Uterus (tissue), 4 donors: ENCODE measurements around the gene SLC6A18. TPM values are rescaled to one million over a fixed set of nuclear protein-coding genes. Genes with fewer than 3 reads are reported as not detected.

Experiments
- DNase-seq, 2 donors: peaks; one replicate each; pipeline ENCODE4 v3.0.0-alpha.2; 2019 to 2020
- H3K27ac ChIP-seq, 2 donors: fragments of 200-600 bp; sonication (generic); 1 replicate in 1 of 2; 2 replicates in 1 of 2; pipeline ENCODE4 v1.5.1; 2016 to 2018
- H3K27me3 ChIP-seq, 2 donors: fragments of 200-600 bp; sonication (generic); one replicate each; pipeline ENCODE4 v1.5.1; 2018 to 2019; ENCODE audit warnings: control low read depth in 1 of 2
- H3K36me3 ChIP-seq, 2 donors: fragments of 200-600 bp; sonication (generic); one replicate each; pipeline ENCODE4 v1.5.1; 2019; ENCODE audit warnings: control low read depth in 1 of 2
- H3K4me1 ChIP-seq, 2 donors: fragments of 200-600 bp; sonication (generic); one replicate each; pipeline ENCODE4 v1.5.1; 2018 to 2019; ENCODE audit warnings: control low read depth in 1 of 2
- H3K4me3 ChIP-seq, 2 donors: fragments of 200-600 bp; sonication (generic); 1 replicate in 1 of 2; 2 replicates in 1 of 2; pipeline ENCODE4 v1.5.1; 2018 to 2019; ENCODE audit warnings: mild to moderate bottlenecking in 1 of 2
- H3K9me3 ChIP-seq, 2 donors: fragments of 200-600 bp; sonication (generic); one replicate each; pipeline ENCODE4 v1.5.1; 2019; ENCODE audit warnings: control low read depth in 1 of 2
- POLR2A ChIP-seq, 2 donors: fragments of 450-650 bp; IDR thresholded peaks; one replicate each; pipeline ENCODE4 v1.6.1; 2016; ENCODE audit warnings: antibody characterized with exemption in 2 of 2, mild to moderate bottlenecking in 1 of 2, moderate library complexity in 1 of 2
- intact Hi-C: fragments of 100-400 bp; cut with DNase I; formaldehyde crosslinking; loops from one replicate; pipeline ENCODE4 v1.15.1; 2023; ENCODE audit warnings: low total_unique reads
- total RNA-seq, 4 donors: library from RNA; depleted of rRNA in 3 of 4; stranded (reverse); fragments of >200 nt in 3 of 4; gene quantifications; one replicate each; pipeline versions ENCODE4 v1.1.0 to v1.2.4, GENCODE V29; 2014 to 2023
- TF ChIP-seq, protein P1 (sequence below), 4 experiments: fragments of 200-600 bp in 2 of 4; fragments of 450-650 bp in 2 of 4; sonication (generic) in 2 of 4; IDR thresholded peaks; one replicate each; pipeline ENCODE4 v1.5.1; 2016 to 2019; ENCODE audit warnings: antibody characterized with exemption in 4 of 4, mild to moderate bottlenecking in 2 of 4, moderate library complexity in 1 of 4
- donor health status: DM: yes; HTN: yes; CAD: no.

SLC6A18 gene, protein sequence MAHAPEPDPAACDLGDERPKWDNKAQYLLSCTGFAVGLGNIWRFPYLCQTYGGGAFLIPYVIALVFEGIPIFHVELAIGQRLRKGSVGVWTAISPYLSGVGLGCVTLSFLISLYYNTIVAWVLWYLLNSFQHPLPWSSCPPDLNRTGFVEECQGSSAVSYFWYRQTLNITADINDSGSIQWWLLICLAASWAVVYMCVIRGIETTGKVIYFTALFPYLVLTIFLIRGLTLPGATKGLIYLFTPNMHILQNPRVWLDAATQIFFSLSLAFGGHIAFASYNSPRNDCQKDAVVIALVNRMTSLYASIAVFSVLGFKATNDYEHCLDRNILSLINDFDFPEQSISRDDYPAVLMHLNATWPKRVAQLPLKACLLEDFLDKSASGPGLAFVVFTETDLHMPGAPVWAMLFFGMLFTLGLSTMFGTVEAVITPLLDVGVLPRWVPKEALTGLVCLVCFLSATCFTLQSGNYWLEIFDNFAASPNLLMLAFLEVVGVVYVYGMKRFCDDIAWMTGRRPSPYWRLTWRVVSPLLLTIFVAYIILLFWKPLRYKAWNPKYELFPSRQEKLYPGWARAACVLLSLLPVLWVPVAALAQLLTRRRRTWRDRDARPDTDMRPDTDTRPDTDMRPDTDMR
- not detected for total RNA-seq

DNA sequence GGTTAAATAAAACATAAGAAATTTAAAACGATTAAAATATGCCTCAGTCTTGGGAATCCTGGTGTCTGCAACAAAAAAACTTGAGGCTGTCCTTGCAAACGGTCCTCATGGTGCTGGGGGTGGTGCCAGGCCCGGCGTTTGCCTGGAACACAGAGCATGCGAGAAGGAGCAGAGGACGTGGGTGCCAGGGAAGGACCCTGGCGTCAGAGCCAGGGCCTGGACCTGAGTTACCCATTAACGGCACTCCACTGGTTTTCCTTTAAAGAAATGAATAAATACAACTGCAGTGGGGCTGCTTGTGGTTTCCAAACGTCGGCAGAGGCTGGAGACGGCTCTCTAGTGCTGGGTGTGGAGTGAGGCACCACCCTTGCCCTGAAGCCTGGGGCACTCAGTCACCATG, at the start of gene SLC6A18:
TSS of gene SLC6A18 (plus strand) at position 301 of the 400 bp plus-strand sequence. CDS start at position 398, 97 bp downstream.
- Histone ChIP-seq H3K9me3 (no peaks in the 10 kb centered on the region), H3K36me3 (no peaks in the 10 kb centered on the region), H3K27me3 (no peaks in the 10 kb centered on the region), H3K4me3 (no peak within 1 kb of the TSS), H3K4me1 (no peaks in the 10 kb centered on the region), H3K27ac (no peak within 1 kb of the TSS)
- TF ChIP-seq POLR2A (IDR thresholded peaks at IDR 0.05) = no peak
- TF ChIP-seq, protein P1, sequence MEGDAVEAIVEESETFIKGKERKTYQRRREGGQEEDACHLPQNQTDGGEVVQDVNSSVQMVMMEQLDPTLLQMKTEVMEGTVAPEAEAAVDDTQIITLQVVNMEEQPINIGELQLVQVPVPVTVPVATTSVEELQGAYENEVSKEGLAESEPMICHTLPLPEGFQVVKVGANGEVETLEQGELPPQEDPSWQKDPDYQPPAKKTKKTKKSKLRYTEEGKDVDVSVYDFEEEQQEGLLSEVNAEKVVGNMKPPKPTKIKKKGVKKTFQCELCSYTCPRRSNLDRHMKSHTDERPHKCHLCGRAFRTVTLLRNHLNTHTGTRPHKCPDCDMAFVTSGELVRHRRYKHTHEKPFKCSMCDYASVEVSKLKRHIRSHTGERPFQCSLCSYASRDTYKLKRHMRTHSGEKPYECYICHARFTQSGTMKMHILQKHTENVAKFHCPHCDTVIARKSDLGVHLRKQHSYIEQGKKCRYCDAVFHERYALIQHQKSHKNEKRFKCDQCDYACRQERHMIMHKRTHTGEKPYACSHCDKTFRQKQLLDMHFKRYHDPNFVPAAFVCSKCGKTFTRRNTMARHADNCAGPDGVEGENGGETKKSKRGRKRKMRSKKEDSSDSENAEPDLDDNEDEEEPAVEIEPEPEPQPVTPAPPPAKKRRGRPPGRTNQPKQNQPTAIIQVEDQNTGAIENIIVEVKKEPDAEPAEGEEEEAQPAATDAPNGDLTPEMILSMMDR (IDR thresholded peaks at IDR 0.05) = no peak
- no peak for DNase-seq
- intact Hi-C loops = no loop called here

DNA sequence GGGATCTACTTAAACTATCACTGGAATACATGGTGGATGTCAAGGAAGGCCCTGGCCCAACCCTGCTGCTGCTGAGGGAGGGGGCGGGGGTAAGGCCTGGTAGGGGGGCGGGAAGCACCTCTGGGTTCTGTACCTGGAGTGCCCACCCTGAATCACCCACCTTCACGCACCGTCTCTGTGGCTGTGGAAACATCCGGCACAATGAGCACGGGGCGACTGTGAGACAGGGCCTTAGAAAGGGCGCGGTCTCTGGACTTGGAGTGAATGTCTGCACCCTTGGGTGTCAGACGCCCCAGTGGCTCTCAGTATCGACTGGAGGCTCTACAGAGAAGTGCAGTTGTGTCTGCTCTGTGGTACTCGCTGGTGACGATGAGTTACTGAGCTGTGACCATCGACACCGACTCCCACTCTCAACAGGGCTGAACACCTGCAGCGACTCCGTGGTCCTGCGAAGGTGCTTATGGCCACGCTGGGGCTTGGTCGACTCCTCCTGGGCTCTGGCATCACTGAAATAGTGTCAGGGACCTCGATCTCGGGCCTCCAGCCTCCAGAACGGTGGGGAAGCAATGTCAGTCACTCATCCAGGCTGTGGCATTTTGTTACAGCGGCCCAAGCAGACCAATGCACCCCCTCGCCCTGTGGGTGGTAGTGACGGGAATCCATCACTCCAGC, 49.2 kb upstream of the SLC6A18 start:
- Histone ChIP-seq H3K4me3 (no peak overlapping the region), H3K4me1 (no peaks in the 10 kb centered on the region), H3K9me3 (no peaks in the 10 kb centered on the region), H3K27ac (no peak overlapping the region), H3K36me3 (no peaks in the 10 kb centered on the region), H3K27me3 (no peaks in the 10 kb centered on the region)
- DNase-seq = no peak
- no peak for TF ChIP-seq POLR2A (IDR thresholded peaks at IDR 0.05)
- TF ChIP-seq, protein P1 (IDR thresholded peaks at IDR 0.05) = no peak
- intact Hi-C loops = no loop called here

DNA sequence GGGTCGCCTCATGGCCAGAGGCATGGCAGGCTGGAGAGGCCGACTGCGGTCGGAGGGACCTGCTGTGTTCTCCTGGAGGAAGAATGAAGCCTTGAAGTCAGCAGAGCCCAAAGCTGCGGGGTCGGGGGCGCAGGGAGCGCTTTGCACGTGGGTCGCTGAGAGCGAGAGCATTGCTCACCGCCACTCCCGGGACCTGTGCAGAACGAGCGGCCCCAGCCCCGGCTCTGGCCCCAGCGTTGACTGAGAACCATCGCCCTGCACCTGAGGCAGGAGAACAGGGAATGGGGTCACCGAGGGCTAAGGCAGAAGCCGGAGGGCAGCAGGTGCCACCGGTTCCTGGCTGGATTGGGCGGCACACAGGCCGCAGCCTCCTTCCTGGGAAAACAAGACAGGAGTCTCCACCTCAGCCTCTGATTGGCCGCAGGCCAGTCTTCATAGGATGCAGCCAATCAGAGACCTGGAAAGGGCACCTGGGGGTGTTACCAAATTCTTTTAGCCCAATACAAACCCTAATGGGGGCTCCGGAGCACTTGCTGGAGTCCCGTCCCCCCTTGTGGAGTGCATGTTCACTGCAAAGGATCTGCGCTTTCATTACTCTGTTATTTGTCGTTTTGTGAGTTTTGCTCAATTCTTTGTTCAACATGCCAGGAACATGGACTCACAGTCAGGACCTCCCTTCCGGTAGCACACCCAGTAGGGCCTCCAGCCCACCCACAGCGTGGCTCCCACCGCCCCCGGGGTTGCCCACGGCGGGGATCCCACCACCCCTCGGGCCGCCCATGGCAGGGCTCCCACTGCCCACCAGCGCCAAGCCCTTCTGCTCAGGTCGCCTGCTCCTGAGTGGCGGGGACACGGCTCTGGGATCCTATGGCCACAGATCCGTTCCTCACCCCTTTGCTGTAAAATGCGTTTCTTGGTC, 48.4 kb upstream of the SLC6A18 start:
- Histone ChIP-seq H3K27ac (no peak overlapping the region), H3K9me3 (no peaks in the 10 kb centered on the region), H3K4me1 (no peaks in the 10 kb centered on the region), H3K36me3 (no peaks in the 10 kb centered on the region), H3K27me3 (no peaks in the 10 kb centered on the region), H3K4me3 (no peak overlapping the region)
- TF ChIP-seq, protein P1 (IDR thresholded peaks at IDR 0.05) = no peak
- no peak for TF ChIP-seq POLR2A (IDR thresholded peaks at IDR 0.05)
- intact Hi-C loops = no loop called here
- DNase-seq = no peak

DNA sequence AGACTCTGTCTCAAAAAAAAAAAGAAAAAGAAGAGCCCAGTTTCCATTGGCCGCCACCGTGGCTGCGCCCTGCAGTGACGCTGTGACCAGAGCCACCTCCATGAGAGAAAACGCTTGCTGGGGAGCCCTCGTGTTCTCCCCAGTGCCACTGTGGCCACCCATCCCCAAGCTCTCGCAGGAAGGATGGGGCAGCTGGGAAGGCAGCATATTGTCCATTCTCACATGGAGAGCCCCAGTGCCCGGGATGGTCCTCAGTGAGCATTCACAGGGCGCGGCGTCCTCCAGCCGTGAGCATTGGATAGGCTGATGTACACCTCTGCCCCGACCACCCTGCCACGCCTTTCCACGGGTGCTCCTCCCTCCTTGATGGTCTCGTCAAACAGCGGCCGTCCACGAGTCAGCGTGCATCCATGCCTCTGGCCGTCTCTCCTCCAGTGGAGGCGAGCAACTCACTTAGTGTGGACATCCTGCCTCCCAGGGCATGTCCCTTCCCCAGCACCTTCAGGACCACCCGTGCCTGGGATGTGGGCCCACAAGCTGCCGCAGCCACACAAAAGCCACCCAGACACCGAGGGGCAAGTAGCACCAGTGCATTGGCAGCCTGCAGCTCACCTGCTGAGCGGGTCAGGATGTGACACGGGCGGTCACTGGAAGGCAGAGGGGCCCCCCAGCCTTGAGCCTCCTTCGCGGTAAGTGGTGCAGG, 47.2 kb upstream of the SLC6A18 start:
- Histone ChIP-seq H3K4me1 (no peaks in the 10 kb centered on the region), H3K36me3 (no peaks in the 10 kb centered on the region), H3K27ac (no peak overlapping the region), H3K27me3 (no peaks in the 10 kb centered on the region), H3K9me3 (no peaks in the 10 kb centered on the region), H3K4me3 (no peak overlapping the region)
- no peak for TF ChIP-seq POLR2A (IDR thresholded peaks at IDR 0.05)
- TF ChIP-seq, protein P1 (IDR thresholded peaks at IDR 0.05) = no peak
- no peak for DNase-seq
- intact Hi-C loops = no loop called here
